Transverse colon (tissue), 4 donors: ENCODE measurements around the gene PYY.

Source experiments
- EP300 ChIP-seq: sonication (generic); formaldehyde crosslinking; IDR thresholded peaks from one replicate; pipeline ENCODE4 v1.6.1; 2017; ENCODE audit warnings: antibody characterized with exemption, low read depth
- POLR2A ChIP-seq: fragments of 450-650 bp; IDR thresholded peaks from one replicate; pipeline ENCODE4 v1.6.1; 2016; ENCODE audit warnings: antibody characterized with exemption, mild to moderate bottlenecking, moderate library complexity
- POLR2AphosphoS5 ChIP-seq, 3 donors: sonication (generic); formaldehyde crosslinking; IDR thresholded peaks; one replicate each; pipeline ENCODE4 v1.6.1; 2016; ENCODE audit warnings: antibody characterized with exemption in 3 of 3
- TF ChIP-seq, protein P1 (sequence below), 5 experiments: fragments of 200-600 bp in 3 of 5; fragments of 450-650 bp in 2 of 5; sonication (generic) in 3 of 5; IDR thresholded peaks; 1 replicate in 2 of 5; 2 replicates in 3 of 5; pipeline ENCODE4 v1.5.1; 2016 to 2017; ENCODE audit warnings: antibody characterized with exemption in 5 of 5, inconsistent platforms in 3 of 5, mild to moderate bottlenecking in 2 of 5, moderate library complexity in 1 of 5

DNA sequence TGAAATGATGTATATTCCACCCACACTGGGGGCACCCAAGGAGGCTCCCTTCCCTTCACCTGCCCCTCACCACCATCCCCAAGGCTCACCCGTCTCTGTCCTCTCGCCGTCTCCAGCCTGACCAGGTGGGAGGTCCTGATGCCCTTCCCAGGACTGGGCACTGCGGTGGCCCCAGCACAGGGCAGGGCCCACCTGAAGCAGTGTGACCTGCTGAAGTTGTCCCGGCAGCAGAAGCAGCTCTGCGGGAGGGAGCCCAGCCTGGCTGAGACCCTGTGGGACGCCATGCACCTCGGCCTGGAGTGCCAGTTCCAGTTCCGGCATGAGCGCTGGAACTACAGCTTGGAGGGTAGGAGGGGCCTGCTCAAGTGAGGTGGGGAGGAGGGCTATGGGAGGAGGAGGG, 21.4 kb downstream of the PYY start:
- TF ChIP-seq, protein P1, sequence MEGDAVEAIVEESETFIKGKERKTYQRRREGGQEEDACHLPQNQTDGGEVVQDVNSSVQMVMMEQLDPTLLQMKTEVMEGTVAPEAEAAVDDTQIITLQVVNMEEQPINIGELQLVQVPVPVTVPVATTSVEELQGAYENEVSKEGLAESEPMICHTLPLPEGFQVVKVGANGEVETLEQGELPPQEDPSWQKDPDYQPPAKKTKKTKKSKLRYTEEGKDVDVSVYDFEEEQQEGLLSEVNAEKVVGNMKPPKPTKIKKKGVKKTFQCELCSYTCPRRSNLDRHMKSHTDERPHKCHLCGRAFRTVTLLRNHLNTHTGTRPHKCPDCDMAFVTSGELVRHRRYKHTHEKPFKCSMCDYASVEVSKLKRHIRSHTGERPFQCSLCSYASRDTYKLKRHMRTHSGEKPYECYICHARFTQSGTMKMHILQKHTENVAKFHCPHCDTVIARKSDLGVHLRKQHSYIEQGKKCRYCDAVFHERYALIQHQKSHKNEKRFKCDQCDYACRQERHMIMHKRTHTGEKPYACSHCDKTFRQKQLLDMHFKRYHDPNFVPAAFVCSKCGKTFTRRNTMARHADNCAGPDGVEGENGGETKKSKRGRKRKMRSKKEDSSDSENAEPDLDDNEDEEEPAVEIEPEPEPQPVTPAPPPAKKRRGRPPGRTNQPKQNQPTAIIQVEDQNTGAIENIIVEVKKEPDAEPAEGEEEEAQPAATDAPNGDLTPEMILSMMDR (IDR thresholded peaks at IDR 0.05): no peak
- TF ChIP-seq POLR2AphosphoS5 (IDR thresholded peaks at IDR 0.05) (no peak), POLR2A (no peak), EP300 (no peak)
